GM21825 (cell line): ENCODE data around the gene TTBK2.

Experiments used
- ATAC-seq: cut with Tn5 transposase; IDR thresholded peaks from one replicate; pipeline ENCODE4 v1.9.1; 2021; ENCODE audit warnings: mild to moderate bottlenecking, moderate library complexity; ENCODE audit not compliant: unreplicated experiment

TTBK2 gene

GRCh38 chr15:42695527-42696071, 225.0 kb downstream of the TTBK2 start:
- no peak for ATAC-seq

GRCh38 chr15:42694398-42694797, 226.2 kb downstream of the TTBK2 start:
- ATAC-seq, result no peak

- ATAC-seq, result no peak
These were observed 226.6 kb downstream of the TTBK2 start for GRCh38 chr15:42693942-42694341.

GRCh38 chr15:42693496-42693895, 227.1 kb downstream of the TTBK2 start:
- no peak for ATAC-seq

GRCh38 chr15:42692997-42693396, 227.6 kb downstream of the TTBK2 start:
- ATAC-seq, result no peak

- no peak for ATAC-seq
These were observed 228.0 kb downstream of the TTBK2 start for GRCh38 chr15:42692536-42692935.

GRCh38 chr15:42691770-42692169, 228.8 kb downstream of the TTBK2 start:
- ATAC-seq, result no peak

GRCh38 chr15:42691308-42691707, 229.3 kb downstream of the TTBK2 start:
- ATAC-seq, result no peak
